NT2/D1 (cell line): Measurements from ENCODE around the gene WNT4.

Source experiments
- DNase-seq: peaks from one replicate; pipeline ENCODE4 v3.0.0-alpha.2; 2011; ENCODE audit warnings: low read depth, low spot score
- H3K27me3 ChIP-seq: 2 replicates; pipeline ENCODE4 v1.6.0; 2011; ENCODE audit warnings: mild to moderate bottlenecking; ENCODE audit not compliant: insufficient read length, insufficient read depth
- H3K36me3 ChIP-seq: 2 replicates; pipeline ENCODE4 v1.6.1; 2011; ENCODE audit warnings: mild to moderate bottlenecking, low read length, mixed read lengths; ENCODE audit not compliant: insufficient read depth, insufficient read length
- H3K4me1 ChIP-seq: 2 replicates; pipeline ENCODE4 v1.5.1; 2011; ENCODE audit not compliant: insufficient read depth, insufficient read length
- H3K4me3 ChIP-seq: 2 replicates; pipeline ENCODE4 v1.5.1; 2011; ENCODE audit warnings: low read depth; ENCODE audit not compliant: insufficient read length
- H3K9ac ChIP-seq: 2 replicates; pipeline ENCODE4 v1.6.0; 2011; ENCODE audit warnings: low read depth; ENCODE audit not compliant: insufficient read length
- H3K9me3 ChIP-seq: 2 replicates; pipeline ENCODE4 v1.5.1; 2011; ENCODE audit warnings: mild to moderate bottlenecking, low read length; ENCODE audit not compliant: insufficient read depth
- SUZ12 ChIP-seq: IDR thresholded peaks from 2 replicates; pipeline ENCODE4 v1.6.1; 2011; ENCODE audit not compliant: insufficient read length, insufficient read depth; ENCODE audit errors: extremely low read depth
- YY1 ChIP-seq: IDR thresholded peaks from 2 replicates; pipeline ENCODE4 v1.6.1; 2011; ENCODE audit not compliant: insufficient read length, insufficient read depth
- ZNF274 ChIP-seq: IDR thresholded peaks from 2 replicates; pipeline ENCODE4 v1.6.1; 2011; ENCODE audit warnings: mild to moderate bottlenecking, low read depth, low read length

Gene WNT4

DNA sequence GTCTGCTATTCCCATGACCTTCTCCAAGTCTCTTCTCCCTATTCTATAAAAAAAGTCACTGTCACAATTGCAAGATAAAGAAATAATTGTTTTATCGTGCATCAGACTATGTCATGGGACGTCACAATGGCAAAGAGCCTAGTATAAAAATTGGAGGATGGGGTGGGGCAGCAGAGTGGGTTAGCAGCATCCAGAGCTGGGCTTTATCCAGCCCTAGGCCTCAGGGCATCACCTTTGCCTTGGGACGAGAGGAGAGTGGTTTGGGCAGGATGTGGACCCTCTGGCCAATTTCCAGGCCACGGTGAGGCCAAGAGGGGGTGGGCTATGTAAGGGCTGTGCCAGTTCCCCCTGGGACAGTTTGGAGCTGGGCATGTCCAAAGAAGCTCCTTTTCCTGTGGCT lies 25.7 kb downstream of the WNT4 start:
- no peak for TF ChIP-seq YY1
- TF ChIP-seq ZNF274 = no peak
- TF ChIP-seq SUZ12 = no peak
- DNase-seq = no peak
- H3K4me1 ChIP-seq = peaks cover 33% of the 10 kb centered on the region
- H3K4me3 ChIP-seq = no peak overlapping the region
- H3K9ac ChIP-seq = no peak overlapping the region
- no peaks in the 10 kb centered on the region for H3K9me3 ChIP-seq
- no peaks in the 10 kb centered on the region for H3K27me3 ChIP-seq
- H3K36me3 ChIP-seq = peaks cover 57% of the 10 kb centered on the region

- Histone ChIP-seq H3K27me3 (no peaks in the 10 kb centered on the region), H3K9ac (no peak overlapping the region), H3K36me3 (peaks cover 63% of the 10 kb centered on the region), H3K4me1 (peaks cover 22% of the 10 kb centered on the region), H3K4me3 (no peak overlapping the region), H3K9me3 (no peaks in the 10 kb centered on the region)
- TF ChIP-seq SUZ12 (no peak), ZNF274 (no peak), YY1 (no peak)
- no peak for DNase-seq
Observed at GRCh38 chr1:22115286-22115685, 27.6 kb downstream of the WNT4 start.

- H3K9ac ChIP-seq = no peak overlapping the region
- no peak overlapping the region for H3K4me3 ChIP-seq
- peaks cover 60% of the 10 kb centered on the region for H3K36me3 ChIP-seq
- TF ChIP-seq SUZ12 (no peak), ZNF274 (no peak), YY1 (no peak)
- DNase-seq = no peak
- no peaks in the 10 kb centered on the region for H3K27me3 ChIP-seq
- no peaks in the 10 kb centered on the region for H3K9me3 ChIP-seq
- H3K4me1 ChIP-seq = peaks cover 21% of the 10 kb centered on the region
Observed at GRCh38 chr1:22114083-22115012, 28.5 kb downstream of the WNT4 start.

DNA sequence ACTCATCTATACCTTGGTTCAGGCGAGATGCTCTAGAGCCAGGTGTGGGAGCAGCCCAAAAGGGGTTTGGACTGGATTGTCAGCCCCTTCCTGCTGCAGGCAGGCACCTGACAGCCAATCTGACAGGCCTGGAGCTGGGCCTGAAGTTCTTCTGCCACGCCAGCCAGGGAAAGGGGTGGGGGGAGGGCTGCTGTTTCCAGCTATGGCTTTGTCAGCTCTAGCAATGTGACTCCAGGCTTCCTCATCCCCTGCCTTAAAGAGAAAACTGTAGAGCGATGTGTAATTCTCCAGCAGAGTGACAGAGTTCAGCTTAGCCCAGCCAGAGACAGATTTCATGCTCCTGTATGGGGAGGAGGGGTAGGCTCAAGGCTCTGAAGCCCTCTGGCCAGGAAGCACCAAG lies 30.3 kb downstream of the WNT4 start:
- peaks cover 21% of the 10 kb centered on the region for H3K4me1 ChIP-seq
- H3K36me3 ChIP-seq = peaks cover 54% of the 10 kb centered on the region
- no peak for TF ChIP-seq SUZ12
- no peak overlapping the region for H3K9ac ChIP-seq
- no peak for DNase-seq
- no peak overlapping the region for H3K4me3 ChIP-seq
- H3K27me3 ChIP-seq = no peaks in the 10 kb centered on the region
- no peaks in the 10 kb centered on the region for H3K9me3 ChIP-seq

GRCh38 chr1:22111620-22112019 lies 31.3 kb downstream of the WNT4 start:
- H3K9me3 ChIP-seq = no peaks in the 10 kb centered on the region
- no peaks in the 10 kb centered on the region for H3K27me3 ChIP-seq
- no peak for TF ChIP-seq SUZ12
- TF ChIP-seq YY1 = no peak
- TF ChIP-seq ZNF274 = no peak
- H3K4me1 ChIP-seq = peaks cover 21% of the 10 kb centered on the region
- no peak for DNase-seq
- H3K4me3 ChIP-seq = no peak overlapping the region
- peaks cover 49% of the 10 kb centered on the region for H3K36me3 ChIP-seq
- H3K9ac ChIP-seq = no peak overlapping the region

- H3K9ac ChIP-seq = no peak overlapping the region
- H3K36me3 ChIP-seq = peaks cover 49% of the 10 kb centered on the region
- H3K4me3 ChIP-seq = no peak overlapping the region
- no peaks in the 10 kb centered on the region for H3K27me3 ChIP-seq
- TF ChIP-seq ZNF274 (no peak), SUZ12 (no peak), YY1 (no peak)
- peaks cover 23% of the 10 kb centered on the region for H3K4me1 ChIP-seq
- no peak for DNase-seq
- H3K9me3 ChIP-seq = no peaks in the 10 kb centered on the region
Observed at GRCh38 chr1:22111115-22111514, 31.8 kb downstream of the WNT4 start.

DNA sequence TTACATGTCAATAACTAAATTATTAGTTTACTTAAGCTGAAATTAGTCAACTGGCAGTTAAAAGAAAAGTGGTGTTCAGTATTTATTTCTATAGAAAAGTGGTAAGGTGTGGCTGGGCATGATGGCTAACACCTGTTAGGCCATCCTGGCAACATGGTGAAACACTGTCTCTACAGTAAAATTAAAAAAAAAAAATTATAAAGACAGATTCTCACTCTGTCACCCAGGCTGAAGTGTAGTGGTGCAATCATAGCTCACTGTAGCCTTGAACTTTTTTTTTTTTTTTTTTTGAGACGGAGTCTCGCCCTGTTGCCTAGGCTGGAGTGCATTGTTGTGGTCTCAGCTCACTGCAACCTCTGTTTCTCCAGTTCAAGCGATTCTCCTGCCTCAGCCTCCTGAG lies 32.9 kb downstream of the WNT4 start:
- DNase-seq = no peak
- no peak for TF ChIP-seq SUZ12
- TF ChIP-seq ZNF274 = no peak
- no peak for TF ChIP-seq YY1
- Histone ChIP-seq H3K4me3 (no peak overlapping the region), H3K4me1 (peaks cover 14% of the 10 kb centered on the region), H3K9me3 (no peaks in the 10 kb centered on the region), H3K9ac (no peak overlapping the region), H3K27me3 (no peaks in the 10 kb centered on the region), H3K36me3 (peaks cover 47% of the 10 kb centered on the region)
